ENCODE results near the gene ZNF230. TPM values are rescaled to one million over a fixed set of nuclear protein-coding genes. Genes with fewer than 3 reads are reported as not detected.
A peak's percentile ranks its signal among the peaks of the same experiment; 100 is the strongest.

ZNF230 gene
- total RNA-seq, 1 donor from 2014 or later, result 0.32 TPM

DNA sequence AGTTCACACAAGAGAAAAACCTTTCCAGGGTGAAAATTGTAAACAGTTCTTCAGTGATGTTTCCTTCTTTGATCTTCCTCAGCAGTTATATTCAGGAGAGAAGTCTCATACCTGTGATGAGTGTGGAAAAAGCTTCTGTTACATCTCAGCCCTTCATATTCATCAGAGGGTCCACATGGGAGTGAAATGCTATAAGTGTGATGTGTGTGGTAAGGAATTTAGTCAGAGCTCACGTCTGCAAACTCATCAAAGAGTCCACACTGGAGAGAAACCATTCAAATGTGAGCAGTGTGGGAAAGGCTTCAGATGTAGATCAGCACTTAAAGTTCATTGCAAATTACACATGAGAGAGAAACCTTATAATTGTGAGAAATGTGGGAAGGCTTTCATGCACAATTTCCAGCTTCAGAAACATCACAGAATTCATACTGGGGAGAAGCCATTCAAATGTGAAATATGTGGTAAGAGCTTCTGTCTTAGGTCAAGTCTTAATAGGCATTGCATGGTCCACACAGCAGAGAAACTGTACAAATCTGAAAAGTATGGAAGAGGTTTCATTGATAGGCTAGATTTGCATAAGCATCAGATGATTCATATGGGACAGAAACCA is 29.3 kb downstream of the ZNF230 start:
- Histone ChIP-seq H3K27me3 (no peaks in the 10 kb centered on the region), H3K27ac (no peak overlapping the region), H3K4me1 (no peaks in the 10 kb centered on the region), H3K9me3 (peaks cover 80 to 97% of the 10 kb centered on the region in 2 donors), H3K36me3 (peaks cover 56 to 63% of the 10 kb centered on the region in 2 donors), H3K4me3 (peak overlapping the region in 1 of 2 donors; percentile 4)
- no peak for DNase-seq (ENCODE audit: low spot score in 2 of 2)
- intact Hi-C loops (cut with DNase I), result no loop called here
- TF ChIP-seq, protein P1, sequence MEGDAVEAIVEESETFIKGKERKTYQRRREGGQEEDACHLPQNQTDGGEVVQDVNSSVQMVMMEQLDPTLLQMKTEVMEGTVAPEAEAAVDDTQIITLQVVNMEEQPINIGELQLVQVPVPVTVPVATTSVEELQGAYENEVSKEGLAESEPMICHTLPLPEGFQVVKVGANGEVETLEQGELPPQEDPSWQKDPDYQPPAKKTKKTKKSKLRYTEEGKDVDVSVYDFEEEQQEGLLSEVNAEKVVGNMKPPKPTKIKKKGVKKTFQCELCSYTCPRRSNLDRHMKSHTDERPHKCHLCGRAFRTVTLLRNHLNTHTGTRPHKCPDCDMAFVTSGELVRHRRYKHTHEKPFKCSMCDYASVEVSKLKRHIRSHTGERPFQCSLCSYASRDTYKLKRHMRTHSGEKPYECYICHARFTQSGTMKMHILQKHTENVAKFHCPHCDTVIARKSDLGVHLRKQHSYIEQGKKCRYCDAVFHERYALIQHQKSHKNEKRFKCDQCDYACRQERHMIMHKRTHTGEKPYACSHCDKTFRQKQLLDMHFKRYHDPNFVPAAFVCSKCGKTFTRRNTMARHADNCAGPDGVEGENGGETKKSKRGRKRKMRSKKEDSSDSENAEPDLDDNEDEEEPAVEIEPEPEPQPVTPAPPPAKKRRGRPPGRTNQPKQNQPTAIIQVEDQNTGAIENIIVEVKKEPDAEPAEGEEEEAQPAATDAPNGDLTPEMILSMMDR (IDR thresholded peaks at IDR 0.05), result no peak

DNA sequence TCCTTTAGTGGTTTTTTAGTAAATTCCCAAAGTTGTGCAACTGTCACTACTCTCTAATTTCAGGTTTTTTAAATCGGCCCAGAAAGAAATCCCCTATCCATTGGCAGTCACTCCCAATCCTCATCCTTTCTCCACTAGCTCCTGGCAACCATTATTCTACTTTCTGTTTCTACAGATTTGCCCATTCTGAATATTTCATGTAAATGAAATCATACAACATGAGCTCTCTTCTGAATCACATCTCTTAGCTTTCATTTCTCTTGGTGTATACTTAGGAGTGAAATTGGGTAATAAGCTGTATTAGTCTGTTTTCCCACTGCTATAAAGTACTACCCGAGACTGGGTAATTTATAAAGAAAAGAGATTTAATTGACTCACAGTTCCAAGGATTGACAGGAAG is 39.4 kb downstream of the ZNF230 start:
- TF ChIP-seq, protein P1 (IDR thresholded peaks at IDR 0.05), result no peak
- H3K27me3 ChIP-seq, result no peaks in the 10 kb centered on the region
- no peak overlapping the region for H3K27ac ChIP-seq
- H3K4me1 ChIP-seq, result no peaks in the 10 kb centered on the region
- peaks cover 3 to 30% of the 10 kb centered on the region in 2 donors for H3K9me3 ChIP-seq
- intact Hi-C loops (cut with DNase I), result no loop called here
- DNase-seq (ENCODE audit: low spot score in 2 of 2), result no peak
- no peaks in the 10 kb centered on the region for H3K36me3 ChIP-seq
- no peak overlapping the region for H3K4me3 ChIP-seq

GRCh38 chr19:44050740-44051649 is 48.2 kb downstream of the ZNF230 start:
- peaks cover 0 to 9% of the 10 kb centered on the region in 2 donors for H3K9me3 ChIP-seq
- no peak for DNase-seq (ENCODE audit: low spot score in 2 of 2)
- H3K4me3 ChIP-seq, result peak overlapping the region; percentile 84 to 86
- peaks cover 4 to 7% of the 10 kb centered on the region in 2 donors for H3K4me1 ChIP-seq
- H3K27ac ChIP-seq, result peak overlapping the region in 1 of 2 donors; percentile 28
- peaks cover 5 to 13% of the 10 kb centered on the region in 2 donors for H3K36me3 ChIP-seq
- intact Hi-C loops (cut with DNase I), result loop anchor here (1.0 to 2.0 kb wide), 9 partner anchors 21 to 161 kb away; partner anchors contain the start of genes ZNF155, ZNF222, ZNF224 and ZNF225
- no peaks in the 10 kb centered on the region for H3K27me3 ChIP-seq
- TF ChIP-seq, protein P1 (IDR thresholded peaks at IDR 0.05), result no peak

GRCh38 chr19:44051650-44052402 is 49.1 kb downstream of the ZNF230 start, which contains the start of gene ZNF223:
TSS of gene ZNF223 (plus strand) at chr19:44052036. CDS start at chr19:44055177, 3,141 bp downstream.
- peaks cover 6 to 17% of the 10 kb centered on the region in 2 donors for H3K36me3 ChIP-seq
- DNase-seq (ENCODE audit: low spot score in 2 of 2), result peak; percentile 86 to 97
- peak within 1 kb of the TSS; percentile 84 to 86 for H3K4me3 ChIP-seq
- H3K9me3 ChIP-seq, result peaks cover 0 to 12% of the 10 kb centered on the region in 2 donors
- intact Hi-C loops (cut with DNase I), result loop anchor here (1.0 to 2.0 kb wide), 9 partner anchors 20 to 160 kb away; partner anchors contain the start of genes ZNF155, ZNF222, ZNF224 and ZNF225
- H3K27ac ChIP-seq, result peak within 1 kb of the TSS; percentile 61 to 71
- no peaks in the 10 kb centered on the region for H3K27me3 ChIP-seq
- TF ChIP-seq, protein P1 (IDR thresholded peaks at IDR 0.05), result no peak
- H3K4me1 ChIP-seq, result peaks cover 4 to 7% of the 10 kb centered on the region in 2 donors

DNA sequence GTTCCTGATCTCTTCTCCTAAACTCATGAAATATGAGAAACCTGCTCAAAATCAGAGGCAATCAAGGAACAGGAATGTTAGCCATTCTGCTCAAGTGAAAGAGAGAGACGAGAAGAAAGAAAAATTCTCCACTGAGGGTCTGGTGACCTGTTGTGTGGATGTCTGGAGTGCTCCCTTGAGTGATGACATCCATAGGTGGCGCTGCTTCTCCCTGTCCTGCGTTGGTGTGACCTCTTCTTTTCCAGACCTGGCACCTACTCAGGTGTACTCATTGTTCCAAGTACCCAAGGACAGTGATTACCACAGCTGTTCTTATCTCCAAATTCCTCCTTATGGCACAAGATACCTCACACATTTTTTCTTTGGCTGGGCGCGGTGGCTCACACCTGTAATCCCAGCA is 53.1 kb downstream of the ZNF230 start:
- TF ChIP-seq, protein P1 (IDR thresholded peaks at IDR 0.05), result no peak
- DNase-seq (ENCODE audit: low spot score in 2 of 2), result no peak
- intact Hi-C loops (cut with DNase I), result no loop called here
- Histone ChIP-seq H3K27ac (no peak overlapping the region), H3K27me3 (no peaks in the 10 kb centered on the region), H3K9me3 (peaks cover 5 to 20% of the 10 kb centered on the region in 2 donors), H3K36me3 (peaks cover 27 to 58% of the 10 kb centered on the region in 2 donors), H3K4me3 (no peak overlapping the region), H3K4me1 (peaks cover 4 to 7% of the 10 kb centered on the region in 2 donors)
